NB4 (cell line): ENCODE results near the gene TUBA1A.

Experiments used
- CTCF ChIP-seq: IDR thresholded peaks from one replicate; pipeline ENCODE4 v1.5.1; 2012; ENCODE audit warnings: low read depth, low read length
- MAX ChIP-seq: IDR thresholded peaks from 2 replicates; pipeline ENCODE4 v1.6.1; 2011; ENCODE audit warnings: low read depth, low read length
- MYC ChIP-seq: IDR thresholded peaks from 2 replicates; pipeline ENCODE4 v1.6.1; 2011; ENCODE audit warnings: low read depth, low read length
- POLR2A ChIP-seq: IDR thresholded peaks from 2 replicates; pipeline ENCODE4 v1.6.1; 2011; ENCODE audit warnings: mild to moderate bottlenecking; ENCODE audit not compliant: insufficient read length; ENCODE audit errors: extremely low read depth

GRCh38 chr12:49189731-49190716 lies 1.1 kb upstream of the TUBA1A start:
- no peak for TF ChIP-seq CTCF
- no peak for TF ChIP-seq POLR2A
- TF ChIP-seq MAX, result no peak
- TF ChIP-seq MYC, result no peak
